Naive thymus-derived CD4-positive, alpha-beta T cell (primary cell): Measurements from ENCODE around the gene FAM111A. TPM values are rescaled to one million over a fixed set of nuclear protein-coding genes. Genes with fewer than 3 reads are reported as not detected.
A peak's percentile ranks its signal among the peaks of the same experiment; 100 is the strongest.

Source experiments
- ATAC-seq: fragments of 150-1000 bp; cut with Tn5 transposase; 2 replicates; pipeline ENCODE4 v1.10.0; 2021; ENCODE audit warnings: mild to moderate bottlenecking, moderate library complexity
- CTCF ChIA-PET: fragments of 350-600 bp; sonication (Branson Sonifier 250); formaldehyde crosslinking; loops from one replicate; lab custom pipeline; 2021; ENCODE audit warnings: antibody characterized with exemption; lab: Charles Lee
- POLR2A ChIA-PET: fragments of 350-600 bp; sonication (Branson Sonifier 250); formaldehyde crosslinking; loops from one replicate; lab custom pipeline; 2021; ENCODE audit warnings: antibody characterized with exemption, inconsistent platforms; lab: Charles Lee
- DNase-seq, 9 donors: peaks; one replicate each; pipeline versions ENCODE4 v3.0.0 to v3.0.0-alpha.2; 2020 to 2022; ENCODE audit warnings: mixed read lengths in 1 of 9
- H3K27ac ChIP-seq: one replicate; pipeline ENCODE4 v1.7.0; 2013; ENCODE audit warnings: mild to moderate bottlenecking, low read depth, low read length, moderate library complexity
- H3K27me3 ChIP-seq, 2 donors: one replicate each; pipeline ENCODE4 v1.7.0; 2013; ENCODE audit warnings: low read length in 2 of 2, mild to moderate bottlenecking in 2 of 2, moderate library complexity in 2 of 2; ENCODE audit not compliant: control insufficient read depth in 2 of 2, insufficient read depth in 2 of 2
- H3K36me3 ChIP-seq, 3 experiments: 1 replicate in 2 of 3; 2 replicates in 1 of 3; pipeline ENCODE4 v1.7.0; 2013; ENCODE audit warnings: low read length in 3 of 3, mild to moderate bottlenecking in 3 of 3, moderate library complexity in 1 of 3; ENCODE audit not compliant: insufficient read depth in 3 of 3, control insufficient read depth in 2 of 3
- H3K4me1 ChIP-seq, 2 donors: one replicate each; pipeline ENCODE4 v1.7.0; 2013; ENCODE audit warnings: low read length in 2 of 2, mild to moderate bottlenecking in 2 of 2, moderate library complexity in 1 of 2; ENCODE audit not compliant: control insufficient read depth in 2 of 2, insufficient read depth in 2 of 2
- H3K4me3 ChIP-seq: 2 replicates; pipeline ENCODE4 v1.7.0; 2013; ENCODE audit warnings: mild to moderate bottlenecking, low read length
- H3K9me3 ChIP-seq, 3 experiments: 1 replicate in 2 of 3; 2 replicates in 1 of 3; pipeline ENCODE4 v1.7.0; 2013; ENCODE audit warnings: low read length in 3 of 3; ENCODE audit not compliant: control insufficient read depth in 2 of 3
- H3K27ac Mint-ChIP-seq, 9 donors: one replicate each; pipeline ENCODE4 v1.8.0; 2020 to 2022; ENCODE audit warnings: mixed read lengths in 9 of 9, mild to moderate bottlenecking in 8 of 9, moderate library complexity in 5 of 9, inconsistent platforms in 2 of 9
- H3K27me3 Mint-ChIP-seq, 5 donors: one replicate each; pipeline ENCODE4 v1.8.0; 2021 to 2022; ENCODE audit warnings: mixed read lengths in 5 of 5, mild to moderate bottlenecking in 1 of 5
- H3K36me3 Mint-ChIP-seq, 5 donors: one replicate each; pipeline ENCODE4 v1.8.0; 2020 to 2022; ENCODE audit warnings: mixed read lengths in 5 of 5, mild to moderate bottlenecking in 3 of 5, inconsistent platforms in 1 of 5
- H3K4me1 Mint-ChIP-seq, 7 donors: one replicate each; pipeline ENCODE4 v1.8.0; 2020 to 2022; ENCODE audit warnings: mixed read lengths in 7 of 7, mild to moderate bottlenecking in 3 of 7, inconsistent platforms in 1 of 7
- H3K4me3 Mint-ChIP-seq, 10 donors: one replicate each; pipeline ENCODE4 v1.8.0; 2020 to 2022; ENCODE audit warnings: mild to moderate bottlenecking in 10 of 10, mixed read lengths in 10 of 10, moderate library complexity in 6 of 10, inconsistent platforms in 2 of 10
- H3K9me3 Mint-ChIP-seq, 11 donors: one replicate each; pipeline ENCODE4 v1.8.0; 2020 to 2022; ENCODE audit warnings: mixed read lengths in 11 of 11, mild to moderate bottlenecking in 4 of 11, inconsistent platforms in 1 of 11, moderate library complexity in 1 of 11
- intact Hi-C, 2 donors: fragments of 100-400 bp; cut with micrococcal nuclease; formaldehyde crosslinking; loops; one replicate each; pipeline ENCODE4 v1.15.1; 2023
- polyA plus RNA-seq, 2 donors: library from polyadenylated mRNA; unstranded; fragments of 300-500 nt; fragmentation: Illumina TruSeq; gene quantifications; one replicate each; pipeline ENCODE4 v1.2.3, GENCODE V29; 2021
- total RNA-seq, 6 experiments: library from RNA in 5 of 6; stranded (reverse) in 5 of 6; gene quantifications; 1 replicate in 5 of 6; 2 replicates in 1 of 6; pipeline ENCODE4 v1.2.3 and lab custom pipeline; 2021 to 2026

The FAM111A gene
- total and polyA plus RNA-seq, 7 experiments from 2014 or later = 23.0 to 138 (median 77.9) TPM

- Mint-ChIP-seq H3K27ac (peak overlapping the region in 1 of 9 donors; percentile 18), H3K4me1 (peaks cover 0 to 2% (median 0%) of the 10 kb centered on the region in 7 donors), H3K4me3 (no peak overlapping the region), H3K36me3 (peaks cover 0 to 32% (median 7%) of the 10 kb centered on the region in 5 donors), H3K27me3 (peaks cover 0 to 17% (median 0%) of the 10 kb centered on the region in 5 donors), H3K9me3 (no peaks in the 10 kb centered on the region)
- intact Hi-C loops = no loop called here
- ChIA-PET CTCF (no interaction called here), POLR2A (no interaction called here)
- Histone ChIP-seq H3K9me3 (no peaks in the 10 kb centered on the region), H3K4me1 (no peaks in the 10 kb centered on the region), H3K36me3 (no peaks in the 10 kb centered on the region), H3K4me3 (no peak overlapping the region), H3K27me3 (no peaks in the 10 kb centered on the region), H3K27ac (no peak overlapping the region)
- DNase-seq = no peak
- no peak for ATAC-seq
Measured at GRCh38 chr11:59191095-59191494, 48.4 kb downstream of the FAM111A start.

DNA sequence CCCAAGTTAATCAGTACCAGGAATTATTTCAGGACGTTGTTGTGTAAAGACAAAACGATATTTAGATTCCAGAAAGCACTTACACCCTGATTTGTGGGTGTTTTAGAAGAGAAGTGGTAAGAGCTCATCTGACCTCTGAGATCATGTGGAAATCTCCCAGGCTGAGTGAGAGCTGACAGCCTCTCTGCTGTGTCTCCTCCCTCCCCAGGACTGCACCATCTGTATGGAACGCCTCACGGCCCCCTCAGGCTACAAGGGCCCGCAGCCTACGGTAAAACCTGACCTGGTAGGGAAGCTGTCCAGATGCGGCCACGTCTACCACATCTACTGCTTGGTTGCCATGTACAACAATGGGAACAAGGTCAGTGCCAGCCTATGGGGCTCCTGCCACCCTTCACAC, 49.2 kb downstream of the FAM111A start:
- Mint-ChIP-seq H3K9me3 (no peaks in the 10 kb centered on the region), H3K36me3 (peaks cover 0 to 33% (median 8%) of the 10 kb centered on the region in 5 donors), H3K27me3 (peaks cover 0 to 15% (median 0%) of the 10 kb centered on the region in 5 donors), H3K4me1 (peaks cover 0 to 2% (median 0%) of the 10 kb centered on the region in 7 donors), H3K27ac (no peak overlapping the region), H3K4me3 (no peak overlapping the region)
- ChIA-PET CTCF (interaction anchor here (0.8 to 1.0 kb wide), 2 partner anchors 14 to 26 kb away, joined by 3 to 6 read pairs; no protein-coding TSS in a partner anchor), POLR2A (no interaction called here)
- no peaks in the 10 kb centered on the region for H3K4me1 ChIP-seq
- ATAC-seq = no peak
- intact Hi-C loops = no loop called here
- H3K36me3 ChIP-seq = no peaks in the 10 kb centered on the region
- no peak for DNase-seq
- no peaks in the 10 kb centered on the region for H3K27me3 ChIP-seq
- no peak overlapping the region for H3K4me3 ChIP-seq
- H3K9me3 ChIP-seq = no peaks in the 10 kb centered on the region
- H3K27ac ChIP-seq = no peak overlapping the region

- Histone ChIP-seq H3K9me3 (no peaks in the 10 kb centered on the region), H3K4me3 (no peak overlapping the region), H3K4me1 (no peaks in the 10 kb centered on the region), H3K36me3 (no peaks in the 10 kb centered on the region), H3K27ac (no peak overlapping the region), H3K27me3 (no peaks in the 10 kb centered on the region)
- no peak overlapping the region for H3K4me3 Mint-ChIP-seq
- DNase-seq (no peak), ATAC-seq (no peak)
- peaks cover 0 to 36% (median 8%) of the 10 kb centered on the region in 5 donors for H3K36me3 Mint-ChIP-seq
- H3K27me3 Mint-ChIP-seq = peaks cover 0 to 13% (median 0%) of the 10 kb centered on the region in 5 donors
- POLR2A ChIA-PET = no interaction called here
- no peak overlapping the region for H3K27ac Mint-ChIP-seq
- peaks cover 0 to 2% (median 0%) of the 10 kb centered on the region in 7 donors for H3K4me1 Mint-ChIP-seq
- intact Hi-C loops = no loop called here
- CTCF ChIA-PET = interaction anchor here (0.8 to 1.0 kb wide), 2 partner anchors 13 to 27 kb away, joined by 3 to 6 read pairs; no protein-coding TSS in a partner anchor
- no peaks in the 10 kb centered on the region for H3K9me3 Mint-ChIP-seq
Measured at GRCh38 chr11:59192446-59193020, 49.9 kb downstream of the FAM111A start.

GRCh38 chr11:59193587-59194130, 51.0 kb downstream of the FAM111A start:
- peaks cover 0 to 42% (median 8%) of the 10 kb centered on the region in 5 donors for H3K36me3 Mint-ChIP-seq
- peaks cover 0 to 4% (median 0%) of the 10 kb centered on the region in 7 donors for H3K4me1 Mint-ChIP-seq
- no peak overlapping the region for H3K27ac ChIP-seq
- H3K4me3 ChIP-seq = no peak overlapping the region
- ChIA-PET CTCF (interaction anchor here (0.7 kb wide), 1 partner anchor 1442 kb away, joined by 3 read pairs; the partner anchor contains the start of gene BTBD18), POLR2A (no interaction called here)
- no peaks in the 10 kb centered on the region for H3K4me1 ChIP-seq
- intact Hi-C loops = no loop called here
- no peak overlapping the region for H3K4me3 Mint-ChIP-seq
- H3K36me3 ChIP-seq = no peaks in the 10 kb centered on the region
- peaks cover 0 to 11% (median 0%) of the 10 kb centered on the region in 5 donors for H3K27me3 Mint-ChIP-seq
- no peaks in the 10 kb centered on the region for H3K9me3 Mint-ChIP-seq
- H3K9me3 ChIP-seq = no peaks in the 10 kb centered on the region
- H3K27ac Mint-ChIP-seq = no peak overlapping the region
- ATAC-seq = no peak
- no peak for DNase-seq
- no peaks in the 10 kb centered on the region for H3K27me3 ChIP-seq

- no peaks in the 10 kb centered on the region for H3K36me3 ChIP-seq
- DNase-seq (no peak), ATAC-seq (no peak)
- peaks cover 0 to 36% (median 8%) of the 10 kb centered on the region in 5 donors for H3K36me3 Mint-ChIP-seq
- ChIA-PET POLR2A (no interaction called here), CTCF (no interaction called here)
- no peaks in the 10 kb centered on the region for H3K4me1 ChIP-seq
- H3K4me3 ChIP-seq = no peak overlapping the region
- H3K4me1 Mint-ChIP-seq = peaks cover 0 to 11% (median 7%) of the 10 kb centered on the region in 7 donors
- H3K4me3 Mint-ChIP-seq = no peak overlapping the region
- no peaks in the 10 kb centered on the region for H3K27me3 ChIP-seq
- peaks cover 0 to 7% (median 0%) of the 10 kb centered on the region in 5 donors for H3K27me3 Mint-ChIP-seq
- no peaks in the 10 kb centered on the region for H3K9me3 Mint-ChIP-seq
- intact Hi-C loops = no loop called here
- H3K27ac Mint-ChIP-seq = peak overlapping the region in 1 of 9 donors; percentile 5
- H3K27ac ChIP-seq = no peak overlapping the region
- no peaks in the 10 kb centered on the region for H3K9me3 ChIP-seq
Measured at GRCh38 chr11:59195586-59195985, 52.9 kb downstream of the FAM111A start.

DNA sequence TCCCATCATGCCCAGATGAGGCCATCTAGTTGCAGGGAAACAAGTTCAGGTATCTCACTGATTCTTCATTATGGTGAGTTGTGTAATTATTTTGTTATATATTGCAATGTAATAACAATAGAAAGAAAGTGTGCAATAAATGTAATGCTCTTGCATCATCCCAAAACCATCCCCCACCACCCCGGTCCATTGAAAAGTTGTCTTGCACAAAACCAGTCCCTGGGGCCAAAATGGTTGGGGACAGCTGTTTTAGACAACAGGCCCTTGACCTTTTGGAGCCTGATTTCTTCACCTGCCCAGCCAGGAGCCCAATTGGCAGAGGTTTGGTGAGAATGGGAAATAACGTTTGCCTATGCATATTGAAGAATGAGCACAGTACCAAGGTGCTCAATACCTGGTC, 54.1 kb downstream of the FAM111A start:
- ChIA-PET CTCF (no interaction called here), POLR2A (no interaction called here)
- no peak for DNase-seq
- H3K4me1 Mint-ChIP-seq = peaks cover 0 to 12% (median 7%) of the 10 kb centered on the region in 7 donors
- Histone ChIP-seq H3K4me1 (no peaks in the 10 kb centered on the region), H3K4me3 (no peak overlapping the region), H3K9me3 (no peaks in the 10 kb centered on the region), H3K27ac (no peak overlapping the region), H3K36me3 (no peaks in the 10 kb centered on the region), H3K27me3 (no peaks in the 10 kb centered on the region)
- no peak overlapping the region for H3K27ac Mint-ChIP-seq
- intact Hi-C loops = no loop called here
- H3K4me3 Mint-ChIP-seq = no peak overlapping the region
- H3K36me3 Mint-ChIP-seq = peaks cover 0 to 31% (median 10%) of the 10 kb centered on the region in 5 donors
- no peaks in the 10 kb centered on the region for H3K9me3 Mint-ChIP-seq
- peaks cover 0 to 7% (median 0%) of the 10 kb centered on the region in 5 donors for H3K27me3 Mint-ChIP-seq
- ATAC-seq = no peak
